K562 (cell line): Measurements from ENCODE around the gene TTC21A. TPM values are rescaled to one million over a fixed set of nuclear protein-coding genes. Genes with fewer than 3 reads are reported as not detected.

Source experiments
- ARID1B ChIP-seq: fragments of 450-650 bp; IDR thresholded peaks from 2 replicates; pipeline ENCODE4 v1.6.1; 2016; ENCODE audit warnings: antibody characterized with exemption, mild to moderate bottlenecking, inconsistent platforms
- ATF3 ChIP-seq, 2 experiments: fragments of 450-650 bp in 1 of 2; sonication (generic) in 1 of 2; formaldehyde crosslinking in 1 of 2; IDR thresholded peaks in 1 of 2; conservative IDR thresholded peaks in 1 of 2; 2 replicates each; pipeline versions ENCODE4 v1.6.1 to v1.8.1; 2016 to 2023; ENCODE audit warnings: mild to moderate bottlenecking in 2 of 2, moderate library complexity in 2 of 2, inconsistent platforms in 1 of 2, missing genetic modification reagents in 1 of 2
- BCL6 ChIP-seq: fragments of 250-450 bp; sonication (Bioruptor Pico); IDR thresholded peaks from 2 replicates; pipeline ENCODE4 v1.4.0; 2020
- EHMT2 ChIP-seq: fragments of 450-650 bp; IDR thresholded peaks from 2 replicates; pipeline ENCODE4 v1.6.1; 2018; ENCODE audit warnings: antibody characterized with exemption
- ETV1 ChIP-seq: fragments of 450-650 bp; conservative IDR thresholded peaks from 2 replicates; pipeline ENCODE4 v1.6.1; 2016; ENCODE audit warnings: missing genetic modification characterization, control low read depth, low read depth, missing compliant biosample characterization
- ETV5 ChIP-seq: sonication (generic); formaldehyde crosslinking; IDR thresholded peaks from 2 replicates; pipeline ENCODE4 v1.4.0; 2020; ENCODE audit warnings: low read depth, mild to moderate bottlenecking, missing genetic modification reagents
- ETV6 ChIP-seq, 3 experiments: fragments of 150-350 bp in 1 of 3; sonication (generic) in 1 of 3; formaldehyde crosslinking in 1 of 3; IDR thresholded peaks; 2 replicates each; pipeline versions ENCODE4 v1.6.1 to v1.8.0; 2014 to 2022; ENCODE audit warnings: borderline replicate concordance in 2 of 3, low read depth in 2 of 3, antibody characterized with exemption in 1 of 3, low read length in 1 of 3, mild to moderate bottlenecking in 1 of 3, missing genetic modification reagents in 1 of 3
- FOSL1 ChIP-seq: fragments of 200-800 bp; sonication (Bioruptor generic); conservative IDR thresholded peaks from 2 replicates; pipeline ENCODE4 v1.6.1; 2016; ENCODE audit warnings: missing genetic modification characterization, missing compliant biosample characterization
- FOXO4 ChIP-seq: fragments of 450-650 bp; formaldehyde crosslinking; IDR thresholded peaks from 2 replicates; pipeline ENCODE4 v1.4.0; 2020; ENCODE audit warnings: mild to moderate bottlenecking, moderate library complexity
- FUS ChIP-seq: fragments of 200-400 bp; formaldehyde crosslinking; optimal IDR thresholded peaks from 2 replicates; pipeline ENCODE3; 2017; ENCODE audit warnings: low read depth, low read length
- HNRNPUL1 ChIP-seq: fragments of 200-400 bp; formaldehyde crosslinking; IDR thresholded peaks from 2 replicates; pipeline ENCODE4 v1.6.1; 2017; ENCODE audit warnings: low read length
- IRF9 ChIP-seq: fragments of 450-650 bp; IDR thresholded peaks from 2 replicates; pipeline ENCODE4 v1.6.1; 2016; ENCODE audit warnings: missing biosample characterization, missing genetic modification characterization
- MAFK ChIP-seq: IDR thresholded peaks from 2 replicates; pipeline ENCODE4 v1.6.1; 2011; ENCODE audit warnings: low read length, improper control_type of control experiment
- MTA3 ChIP-seq: fragments of 450-650 bp; formaldehyde crosslinking; IDR thresholded peaks from 2 replicates; pipeline ENCODE4 v1.6.1; 2017; ENCODE audit warnings: mild to moderate bottlenecking, borderline replicate concordance
- NFIC ChIP-seq: fragments of 450-650 bp; IDR thresholded peaks from 2 replicates; pipeline ENCODE4 v1.6.1; 2017; ENCODE audit warnings: mild to moderate bottlenecking, inconsistent platforms
- NR2F6 ChIP-seq: fragments of 450-650 bp; formaldehyde crosslinking; IDR thresholded peaks from 2 replicates; pipeline ENCODE4 v1.4.0; 2020; ENCODE audit warnings: mild to moderate bottlenecking
- PCBP1 ChIP-seq: fragments of 200-400 bp; formaldehyde crosslinking; IDR thresholded peaks from 2 replicates; pipeline ENCODE4 v1.6.1; 2018; ENCODE audit warnings: mild to moderate bottlenecking, low read depth, low read length; ENCODE audit not compliant: poor library complexity, severe bottlenecking
- PHTF2 ChIP-seq: fragments of 250-450 bp; sonication (Bioruptor Pico); IDR thresholded peaks from 2 replicates; pipeline ENCODE4 v1.5.0; 2021; ENCODE audit warnings: mild to moderate bottlenecking
- RBFOX2 ChIP-seq: fragments of 200-400 bp; formaldehyde crosslinking; IDR thresholded peaks from 2 replicates; pipeline ENCODE4 v1.6.1; 2017; ENCODE audit warnings: low read depth, mild to moderate bottlenecking, low read length, moderate library complexity
- SP1 ChIP-seq: sonication (generic); formaldehyde crosslinking; IDR thresholded peaks from 2 replicates; pipeline ENCODE4 v1.8.1; 2022; ENCODE audit warnings: mild to moderate bottlenecking, missing genetic modification reagents
- TBL1XR1 ChIP-seq, 2 experiments: IDR thresholded peaks; 2 replicates each; pipeline ENCODE4 v1.6.1; 2012; ENCODE audit warnings: improper control_type of control experiment in 2 of 2, low read length in 2 of 2, mild to moderate bottlenecking in 1 of 2
- TRIM24 ChIP-seq, 2 experiments: fragments of 450-650 bp; IDR thresholded peaks; 2 replicates each; pipeline ENCODE4 v1.6.1; 2016
- ZFP1 ChIP-seq: fragments of 450-650 bp; formaldehyde crosslinking; IDR thresholded peaks from 2 replicates; pipeline ENCODE4 v1.4.0; 2020; ENCODE audit warnings: mild to moderate bottlenecking, mixed read lengths
- ZNF707 ChIP-seq: fragments of 250-450 bp; sonication (Bioruptor Pico); conservative IDR thresholded peaks from 2 replicates; pipeline ENCODE4 v1.8.0; 2022; ENCODE audit warnings: inconsistent platforms, mild to moderate bottlenecking, moderate library complexity
- polyA plus RNA-seq, 8 experiments: library from polyadenylated mRNA; depleted of rRNA in 4 of 8; stranded (reverse) in 5 of 8; unstranded in 3 of 8; fragments of >200 nt; fragmentation: Nextera tagmentation in 2 of 8; fragmentation: Illumina TruSeq in 1 of 8; extraction: Ambion mirVana in 2 of 8; extraction: Trizol in 1 of 8; gene quantifications; 2 replicates each; pipeline versions ENCODE4 v1.2.1 to v1.2.3, GENCODE V29; 2011 to 2014; ENCODE audit warnings: inconsistent platforms in 1 of 8, missing spikeins in 1 of 8
- total RNA-seq, 7 experiments: library from RNA; depleted of rRNA in 6 of 7; stranded (reverse); fragments of >200 nt in 6 of 7; fragmentation: Illumina TruSeq in 2 of 7; extraction: Trizol in 2 of 7; gene quantifications; 2 replicates each; pipeline versions ENCODE4 v1.2.1 to v1.2.3, GENCODE V29; 2011 to 2021; ENCODE audit warnings: low replicate concordance in 1 of 7

The TTC21A gene
- total and polyA plus RNA-seq, 9 of the 15 experiments (the other 6 are each of a cell fraction or from before 2014, with no cell fraction given): 0.22 to 1.4 (median 0.70) TPM

- TF ChIP-seq FOXO4 (CRISPR knock-in tag) (no peak), ZFP1 (CRISPR knock-in tag) (no peak), HNRNPUL1 (no peak), ETV6 (IDR thresholded peaks at IDR 0.05; ENCODE audit: borderline replicate concordance in 1 of 2, low read depth in 2 of 2, low read length in 1 of 2) (no peak), ETV6 (CRISPR knock-in tag; IDR thresholded peaks at IDR 0.05; ENCODE audit: borderline replicate concordance) (no peak), MAFK (no peak), MTA3 (peak; percentile 39; the same call in 1 of the 2 replicates), ARID1B (peak; percentile 75), IRF9 (tag) (no peak), TRIM24 (IDR thresholded peaks at IDR 0.05) (no peak), ZNF707 (no peak), PCBP1 (no peak), BCL6 (CRISPR knock-in tag) (no peak), RBFOX2 (peak; percentile 65), FOSL1 (tag) (peak; percentile 96), SP1 (CRISPR knock-in tag) (no peak), ETV5 (no peak), ATF3 (IDR thresholded peaks at IDR 0.05) (peak; percentile 94), ATF3 (CRISPR knock-in tag; conservative IDR thresholded peaks at IDR 0.05) (0 out of 2 replicates have a peak, but pooled peaks have one; percentile 40), TBL1XR1 (IDR thresholded peaks at IDR 0.05; ENCODE audit: low read length in 2 of 2) (peak in 1 of 2 experiments; percentile 38; a peak in 1 of 4 replicates), FUS (no peak), EHMT2 (no peak), NR2F6 (CRISPR knock-in tag) (no peak), NFIC (peak; percentile 42), PHTF2 (CRISPR knock-in tag) (no peak), ETV1 (no peak)
Measured at GRCh38 chr3:39150803-39151631, 43.5 kb downstream of the TTC21A start (continued).
